H9 (cell line): ENCODE measurements around the gene LPP. TPM values are rescaled to one million over a fixed set of nuclear protein-coding genes. Genes with fewer than 3 reads are reported as not detected.

Source experiments
- DNase-seq: peaks from one replicate; pipeline ENCODE4 v3.0.0-alpha.2; 2017
- H2AFZ ChIP-seq: one replicate; pipeline ENCODE4 v1.6.1; 2013; ENCODE audit warnings: mild to moderate bottlenecking, low read length, control low read depth, moderate library complexity
- H2AK5ac ChIP-seq: 2 replicates; pipeline ENCODE4 v1.6.1; 2013; ENCODE audit warnings: low read length, control low read depth, mixed read lengths; ENCODE audit not compliant: insufficient read length
- H2BK120ac ChIP-seq: one replicate; pipeline ENCODE4 v1.6.1; 2013; ENCODE audit warnings: low read depth, mild to moderate bottlenecking, low read length, control low read depth, inconsistent platforms; ENCODE audit not compliant: poor library complexity, severe bottlenecking
- H2BK12ac ChIP-seq: 2 replicates; pipeline ENCODE4 v1.6.1; 2013; ENCODE audit warnings: low read length, control low read depth, mixed read lengths, low read depth; ENCODE audit not compliant: insufficient read length
- H2BK15ac ChIP-seq: 2 replicates; pipeline ENCODE4 v1.6.1; 2013; ENCODE audit warnings: low read depth, low read length, control low read depth
- H2BK20ac ChIP-seq: one replicate; pipeline ENCODE4 v1.6.1; 2013; ENCODE audit warnings: low read depth, mild to moderate bottlenecking, low read length, control low read depth, inconsistent platforms; ENCODE audit not compliant: poor library complexity, severe bottlenecking
- H2BK5ac ChIP-seq: 2 replicates; pipeline ENCODE4 v1.6.1; 2013; ENCODE audit warnings: low read length, control low read depth, mixed read lengths; ENCODE audit not compliant: insufficient read length
- H3K14ac ChIP-seq: 2 replicates; pipeline ENCODE4 v1.6.1; 2013; ENCODE audit warnings: low read length, control low read depth; ENCODE audit not compliant: insufficient read depth
- H3K18ac ChIP-seq: 2 replicates; pipeline ENCODE4 v1.6.1; 2013; ENCODE audit warnings: low read depth, mild to moderate bottlenecking, mixed read lengths, low read length, control low read depth; ENCODE audit not compliant: insufficient read length
- H3K23ac ChIP-seq: 2 replicates; pipeline ENCODE4 v1.6.1; 2013; ENCODE audit warnings: low read length, control low read depth, mixed read lengths, low read depth; ENCODE audit not compliant: insufficient read length
- H3K23me2 ChIP-seq: 2 replicates; pipeline ENCODE4 v1.6.1; 2013; ENCODE audit warnings: low read depth, mild to moderate bottlenecking, mixed read lengths, low read length, control low read depth; ENCODE audit not compliant: insufficient read length, poor library complexity, severe bottlenecking
- H3K27ac ChIP-seq: 2 replicates; pipeline ENCODE4 v1.5.1; 2013; ENCODE audit warnings: low read length, control low read depth, mixed read lengths, low read depth; ENCODE audit not compliant: insufficient read length
- H3K27me3 ChIP-seq: 2 replicates; pipeline ENCODE4 v1.6.1; 2013; ENCODE audit warnings: low read length, control low read depth, inconsistent platforms; ENCODE audit not compliant: insufficient read depth
- H3K4ac ChIP-seq: 2 replicates; pipeline ENCODE4 v1.6.1; 2013; ENCODE audit warnings: low read depth, mild to moderate bottlenecking, control low read depth, inconsistent platforms, low read length, moderate library complexity
- H3K4me1 ChIP-seq: 2 replicates; pipeline ENCODE4 v1.6.1; 2013; ENCODE audit warnings: low read length, control low read depth, inconsistent platforms; ENCODE audit not compliant: insufficient read depth
- H3K4me2 ChIP-seq: 2 replicates; pipeline ENCODE4 v1.6.1; 2013; ENCODE audit warnings: low read length, control low read depth, mixed read lengths; ENCODE audit not compliant: insufficient read length, insufficient read depth
- H3K56ac ChIP-seq: 2 replicates; pipeline ENCODE4 v1.6.1; 2013; ENCODE audit warnings: low read depth, mild to moderate bottlenecking, mixed read lengths, low read length, control low read depth; ENCODE audit not compliant: insufficient read length
- H3K79me1 ChIP-seq: 2 replicates; pipeline ENCODE4 v1.6.1; 2013; ENCODE audit warnings: low read depth, mild to moderate bottlenecking, moderate library complexity, low read length, control low read depth, inconsistent platforms; ENCODE audit not compliant: insufficient read depth, poor library complexity, severe bottlenecking
- H3K79me2 ChIP-seq: 2 replicates; pipeline ENCODE4 v1.6.1; 2013; ENCODE audit warnings: low read length, control low read depth, inconsistent platforms; ENCODE audit not compliant: insufficient read depth
- H3K9ac ChIP-seq: 2 replicates; pipeline ENCODE4 v1.6.1; 2013; ENCODE audit warnings: low read length, control low read depth, mixed read lengths; ENCODE audit not compliant: insufficient read length; ENCODE audit errors: extremely low read depth
- H3K9me3 ChIP-seq: one replicate; pipeline ENCODE4 v1.6.1; 2013; ENCODE audit warnings: low read depth, low read length, inconsistent platforms; ENCODE audit not compliant: control insufficient read depth
- H3T11ph ChIP-seq: one replicate; pipeline ENCODE4 v1.6.1; 2013; ENCODE audit warnings: mild to moderate bottlenecking, low read length, control low read depth, inconsistent platforms
- H4K20me1 ChIP-seq: one replicate; pipeline ENCODE4 v1.6.1; 2013; ENCODE audit not compliant: control insufficient read depth, insufficient read length, insufficient read depth
- H4K5ac ChIP-seq: 2 replicates; pipeline ENCODE4 v1.6.1; 2013; ENCODE audit warnings: low read depth, mild to moderate bottlenecking, mixed read lengths, low read length, control low read depth; ENCODE audit not compliant: insufficient read length
- H4K8ac ChIP-seq: replicated peaks from 2 replicates; pipeline ENCODE4 v1.6.1; 2013; ENCODE audit warnings: low read length, control low read depth, mixed read lengths, low read depth; ENCODE audit not compliant: insufficient read length
- H4K91ac ChIP-seq: 2 replicates; pipeline ENCODE4 v1.6.1; 2013; ENCODE audit warnings: low read depth, mild to moderate bottlenecking, moderate library complexity, mixed read lengths, low read length, control low read depth; ENCODE audit not compliant: insufficient read length
- H3K27ac Mint-ChIP-seq, 3 experiments: 2 replicates in 2 of 3; 3 replicates in 1 of 3; pipeline ENCODE4 v1.8.0; 2020 to 2021; ENCODE audit warnings: mixed read lengths in 3 of 3, mild to moderate bottlenecking in 1 of 3, moderate library complexity in 1 of 3
- H3K27me3 Mint-ChIP-seq: 2 replicates; pipeline ENCODE4 v1.8.0; 2021; ENCODE audit warnings: low read depth, mild to moderate bottlenecking, moderate library complexity, mixed read lengths
- H3K36me3 Mint-ChIP-seq, 3 experiments: 2 replicates in 2 of 3; 3 replicates in 1 of 3; pipeline ENCODE4 v1.8.0; 2020 to 2021; ENCODE audit warnings: low read depth in 3 of 3, mixed read lengths in 3 of 3; ENCODE audit not compliant: insufficient read depth in 1 of 3
- H3K4me1 Mint-ChIP-seq, 2 experiments: 2 replicates each; pipeline ENCODE4 v1.8.0; 2020; ENCODE audit warnings: mixed read lengths in 2 of 2
- H3K4me3 Mint-ChIP-seq, 2 experiments: 2 replicates in 1 of 2; 3 replicates in 1 of 2; pipeline ENCODE4 v1.8.0; 2020 to 2021; ENCODE audit warnings: mild to moderate bottlenecking in 2 of 2, mixed read lengths in 2 of 2, moderate library complexity in 1 of 2
- H3K9me3 Mint-ChIP-seq, 2 experiments: 2 replicates in 1 of 2; 3 replicates in 1 of 2; pipeline ENCODE4 v1.8.0; 2020; ENCODE audit warnings: mild to moderate bottlenecking in 2 of 2, mixed read lengths in 2 of 2, moderate library complexity in 1 of 2
- CTCF ChIP-seq: fragments of 200-600 bp; sonication (generic); conservative IDR thresholded peaks from 3 replicates; pipeline ENCODE4 v1.8.0; 2021; ENCODE audit warnings: antibody characterized with exemption, mild to moderate bottlenecking
- WGBS: extraction: QIAGEN DNeasy Blood & Tissue Kit; methylation state at CpG from one replicate; pipeline ENCODE4 v1.1.7; 2013; ENCODE audit warnings: missing lambda C conversion rate, low lambda C conversion rate, mixed read lengths; ENCODE audit not compliant: insufficient read length; ENCODE audit errors: extremely low coverage; 5-methylcytosine and 5-hydroxymethylcytosine counted together
- total RNA-seq: library from RNA; stranded (reverse); gene quantifications from 2 replicates; pipeline ENCODE4 v1.2.1, GENCODE V29; 2021

LPP gene
- total RNA-seq, 1 experiment from 2014 or later = 64.6 TPM

DNA sequence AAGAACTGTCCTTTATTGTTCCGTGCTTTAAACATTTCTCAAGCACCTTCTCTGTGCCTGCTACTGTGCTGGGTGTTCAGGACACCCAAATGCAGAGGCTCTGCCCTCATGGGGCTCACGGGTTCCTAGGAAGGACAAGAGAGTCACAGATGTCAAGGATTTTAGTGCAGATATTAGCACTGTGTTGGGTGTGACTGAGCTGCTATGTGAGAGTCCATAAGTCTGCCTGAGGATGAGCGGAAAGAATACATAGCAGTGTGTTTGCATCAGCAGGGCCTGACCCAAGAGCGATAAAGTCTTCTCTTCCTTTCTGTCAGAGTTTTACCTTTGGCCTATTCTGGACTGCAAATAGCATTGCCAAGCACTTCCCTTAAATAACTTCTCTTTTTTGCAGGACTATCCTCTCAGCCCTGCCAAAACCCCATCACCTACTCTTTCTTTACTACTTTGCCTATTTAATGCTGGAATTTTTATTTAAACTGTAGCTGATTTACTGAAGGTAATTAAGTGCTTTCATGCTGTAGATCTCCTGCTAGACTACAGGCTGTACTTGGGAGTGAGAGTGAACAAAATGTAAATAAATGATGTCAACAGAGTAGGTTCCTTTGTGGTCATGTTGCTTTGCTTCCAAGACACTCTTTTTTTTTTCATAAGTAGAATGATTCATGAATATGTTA is 558.4 kb downstream of the LPP start:
- H3K9me3 Mint-ChIP-seq = no peaks in the 10 kb centered on the region
- no peaks in the 10 kb centered on the region for H3K79me1 ChIP-seq
- no peaks in the 10 kb centered on the region for H3K23me2 ChIP-seq
- no peak overlapping the region for H2AK5ac ChIP-seq
- no peak for DNase-seq
- H3K4ac ChIP-seq = no peak overlapping the region
- H3K9ac ChIP-seq = no peak overlapping the region
- H3K18ac ChIP-seq = no peak overlapping the region
- H3K23ac ChIP-seq = no peak overlapping the region
- H2BK20ac ChIP-seq = no peak overlapping the region
- no peak overlapping the region for H3K27ac ChIP-seq
- no peaks in the 10 kb centered on the region for H4K20me1 ChIP-seq
- H3K36me3 Mint-ChIP-seq = no peaks in the 10 kb centered on the region
- no peak overlapping the region for H3T11ph ChIP-seq
- H2BK15ac ChIP-seq = no peak overlapping the region
- no peaks in the 10 kb centered on the region for H3K9me3 ChIP-seq
- no peak overlapping the region for H2BK5ac ChIP-seq
- no CpG with 5 or more reads among the region's 4 CpGs for WGBS
- no peak overlapping the region for H3K56ac ChIP-seq
- H3K4me2 ChIP-seq = no peak overlapping the region
- no peak for TF ChIP-seq CTCF
- no peak overlapping the region for H2AFZ ChIP-seq
- H3K79me2 ChIP-seq = no peaks in the 10 kb centered on the region
- no peak overlapping the region for H3K14ac ChIP-seq
- H2BK120ac ChIP-seq = no peak overlapping the region
- no peak overlapping the region for H2BK12ac ChIP-seq
- 0 out of 4 replicates have a peak, but pooled peaks cover 0 to 2% of the 10 kb centered on the region in 2 experiments for H3K4me1 Mint-ChIP-seq
- no peaks in the 10 kb centered on the region for H3K4me1 ChIP-seq
- no peak overlapping the region for H4K91ac ChIP-seq
- H3K27me3 Mint-ChIP-seq = no peaks in the 10 kb centered on the region
- no peak overlapping the region for H3K27ac Mint-ChIP-seq
- no peak overlapping the region for H3K4me3 Mint-ChIP-seq
- H4K5ac ChIP-seq = no peak overlapping the region
- H3K27me3 ChIP-seq = no peaks in the 10 kb centered on the region
- no peak overlapping the region for H4K8ac ChIP-seq
